Activated CD4-positive, alpha-beta memory T cell treated with anti-CD3 and anti-CD28 coated beads, Interleukin-2, amount 10 ng/mL, durations not matched to agents 7 days and 5 days (primary cell): ENCODE results near the gene UFM1. TPM values are rescaled to one million over a fixed set of nuclear protein-coding genes. Genes with fewer than 3 reads are reported as not detected.
"Not testable (repeated sequence)": the region's sequence is repeated elsewhere in the genome, so short reads cannot be mapped to it uniquely, and the experiment has no call there.

Experiments
- CTCF ChIA-PET: fragments of 350-600 bp; sonication (Branson Sonifier 250); formaldehyde crosslinking; loops from one replicate; lab custom pipeline; 2021; ENCODE audit warnings: antibody characterized with exemption, inconsistent platforms; lab: Charles Lee
- POLR2A ChIA-PET: fragments of 350-600 bp; sonication (Branson Sonifier 250); formaldehyde crosslinking; loops from one replicate; lab custom pipeline; 2021; ENCODE audit warnings: antibody characterized with exemption; lab: Charles Lee
- DNase-seq: peaks from one replicate; pipeline ENCODE4 v3.0.0-alpha.2; 2020
- H3K27ac Mint-ChIP-seq: one replicate; pipeline ENCODE4 v1.8.0; 2021; ENCODE audit warnings: mild to moderate bottlenecking, mixed read lengths
- H3K27me3 Mint-ChIP-seq: one replicate; pipeline ENCODE4 v1.8.0; 2021; ENCODE audit warnings: mixed read lengths
- H3K36me3 Mint-ChIP-seq: one replicate; pipeline ENCODE4 v1.8.0; 2021; ENCODE audit warnings: low read depth, mixed read lengths
- H3K4me1 Mint-ChIP-seq: one replicate; pipeline ENCODE4 v1.8.0; 2021; ENCODE audit warnings: mixed read lengths
- H3K4me3 Mint-ChIP-seq: one replicate; pipeline ENCODE4 v1.8.0; 2021; ENCODE audit warnings: mild to moderate bottlenecking, mixed read lengths
- H3K9me3 Mint-ChIP-seq: one replicate; pipeline ENCODE4 v1.8.0; 2021; ENCODE audit warnings: mixed read lengths
- total RNA-seq, 2 experiments: library from RNA; stranded (reverse); gene quantifications; one replicate each; pipeline ENCODE4 v1.2.3, GENCODE V29; 2021

Gene UFM1
- total RNA-seq, result 10 to 100 TPM; 39.1 to 41.2 TPM

DNA sequence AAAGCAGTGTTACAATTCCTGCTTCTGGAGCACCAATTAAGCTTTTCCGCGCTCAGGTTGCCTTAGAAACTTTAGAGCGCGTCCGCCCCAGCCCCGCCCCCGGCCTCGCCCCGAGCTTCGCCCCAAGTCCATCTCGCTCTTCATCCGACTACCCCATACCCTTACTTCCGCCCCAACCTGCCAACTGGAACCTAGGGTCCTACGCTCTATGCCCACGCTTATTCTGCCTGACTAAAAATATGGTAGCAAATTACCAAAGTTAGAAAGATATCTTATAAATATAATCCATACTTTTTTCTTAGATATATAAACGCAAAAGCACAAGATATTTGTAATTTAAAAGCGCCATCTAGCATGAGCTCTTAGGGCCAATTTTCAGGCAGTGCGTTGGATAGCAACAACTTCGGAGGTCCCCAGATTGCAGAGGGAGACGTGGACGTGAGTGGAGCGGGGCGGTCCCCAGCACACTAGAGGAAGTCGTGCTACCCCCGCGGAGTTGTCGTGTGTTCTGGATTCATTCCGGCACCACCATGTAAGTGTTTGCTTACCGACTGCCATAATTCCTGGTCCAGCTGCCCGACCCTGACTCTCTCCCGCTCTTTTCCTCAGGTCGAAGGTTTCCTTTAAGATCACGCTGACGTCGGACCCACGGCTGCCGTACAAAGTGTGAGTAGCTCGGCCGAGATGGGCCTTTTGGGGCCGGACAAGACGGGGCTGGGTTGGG, at the start of gene UFM1:
UFM1 (plus strand) TSS at position 462 of the 724 bp plus-strand sequence; CDS start at position 531, 69 bp downstream.
- CTCF ChIA-PET, result no interaction called here
- Mint-ChIP-seq H3K9me3 (no peaks in the 10 kb centered on the region), H3K27me3 (peaks cover 2% of the 10 kb centered on the region), H3K36me3 (peaks cover 34% of the 10 kb centered on the region), H3K4me1 (peaks cover 34% of the 10 kb centered on the region), H3K4me3 (peak within 1 kb of the TSS; percentile 97), H3K27ac (peak within 1 kb of the TSS; percentile 96)
- peak; percentile 88 for DNase-seq
- POLR2A ChIA-PET, result interaction anchor here (0.8 to 3.3 kb wide), 10 partner anchors 9 to 1531 kb away, joined by 3 to 13 read pairs (median 4); partner anchors contain the start of genes ALG5, NHLRC3, PROSER1 and RFXAP

DNA sequence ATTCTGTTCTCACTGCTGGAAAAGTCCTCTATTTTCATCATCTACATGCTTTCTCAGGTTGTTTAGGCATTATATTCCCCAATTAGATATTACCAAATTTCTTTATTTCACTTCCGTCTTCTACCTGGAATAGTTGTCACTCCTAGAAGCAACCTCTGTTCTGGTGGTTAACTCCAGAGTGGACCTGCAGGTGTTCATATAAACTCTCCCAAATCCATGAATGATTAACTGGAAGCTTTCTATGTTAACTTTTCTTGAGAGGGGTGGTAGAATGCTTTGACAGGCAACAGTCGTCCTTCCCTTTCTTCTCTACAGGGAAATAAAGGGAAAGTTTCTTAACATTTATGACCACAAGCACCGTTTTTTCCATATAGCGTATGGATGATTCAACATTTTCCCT, 48.4 kb upstream of the UFM1 start:
- Mint-ChIP-seq H3K4me1 (no peaks in the 10 kb centered on the region), H3K9me3 (peaks cover 5% of the 10 kb centered on the region), H3K27me3 (no peaks in the 10 kb centered on the region), H3K36me3 (no peaks in the 10 kb centered on the region), H3K27ac (no peak overlapping the region), H3K4me3 (no peak overlapping the region)
- ChIA-PET POLR2A (no interaction called here), CTCF (no interaction called here)
- no peak for DNase-seq

DNA sequence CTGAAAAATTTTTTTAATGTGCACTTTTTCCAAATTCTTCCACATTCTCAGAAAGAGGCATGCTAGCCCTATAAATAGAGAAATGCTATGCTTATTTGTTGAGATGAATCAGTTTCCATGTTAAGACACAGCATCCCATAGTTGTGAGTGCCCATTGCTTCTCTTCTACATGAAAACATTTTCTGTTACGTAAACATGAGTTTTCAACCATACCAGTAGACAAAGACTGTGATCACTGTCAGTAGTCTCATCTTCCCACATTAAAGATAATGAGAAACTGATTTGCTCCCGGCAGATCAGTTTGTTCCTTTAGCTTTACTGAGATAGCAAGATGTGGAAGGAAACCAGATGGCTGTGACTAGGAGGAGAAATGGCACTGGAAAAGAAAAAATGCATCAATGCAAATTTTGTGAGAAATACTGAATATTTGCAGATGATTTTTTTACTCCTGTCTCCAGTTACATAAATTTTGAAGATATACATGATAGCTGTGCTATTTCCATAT, 45.8 kb upstream of the UFM1 start:
- no peak overlapping the region for H3K4me3 Mint-ChIP-seq
- ChIA-PET CTCF (no interaction called here), POLR2A (no interaction called here)
- no peak overlapping the region for H3K27ac Mint-ChIP-seq
- peaks cover 5% of the 10 kb centered on the region for H3K9me3 Mint-ChIP-seq
- H3K4me1 Mint-ChIP-seq, result no peaks in the 10 kb centered on the region
- H3K36me3 Mint-ChIP-seq, result no peaks in the 10 kb centered on the region
- no peaks in the 10 kb centered on the region for H3K27me3 Mint-ChIP-seq
- no peak for DNase-seq

GRCh38 chr13:38308736-38309135, 40.9 kb upstream of the UFM1 start:
- no peaks in the 10 kb centered on the region for H3K27me3 Mint-ChIP-seq
- no peak overlapping the region for H3K27ac Mint-ChIP-seq

DNA sequence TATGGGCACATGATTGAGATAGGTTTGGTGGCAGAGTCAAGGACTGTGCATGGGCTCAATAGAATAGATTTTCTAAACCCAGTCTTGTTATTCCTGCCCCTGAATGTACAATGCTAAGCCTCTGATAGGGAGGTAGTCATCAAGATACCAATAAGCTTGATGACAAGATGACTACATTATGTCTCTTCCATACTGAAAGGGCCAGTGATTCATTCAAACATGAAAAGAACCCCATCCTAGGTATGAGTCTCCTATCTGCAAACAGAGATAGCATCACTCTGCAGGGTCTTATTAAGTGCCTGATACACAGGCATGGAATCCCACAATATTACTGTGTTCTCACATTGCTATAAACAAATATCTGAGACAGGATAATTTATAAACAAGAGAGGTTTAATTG, 40.3 kb upstream of the UFM1 start:
- H3K9me3 Mint-ChIP-seq, result peaks cover 5% of the 10 kb centered on the region
- H3K4me3 Mint-ChIP-seq, result no peak overlapping the region
- no peak for DNase-seq
- CTCF ChIA-PET, result no interaction called here
- H3K4me1 Mint-ChIP-seq, result no peaks in the 10 kb centered on the region
- POLR2A ChIA-PET, result no interaction called here
- no peaks in the 10 kb centered on the region for H3K27me3 Mint-ChIP-seq
- no peak overlapping the region for H3K27ac Mint-ChIP-seq
- no peaks in the 10 kb centered on the region for H3K36me3 Mint-ChIP-seq

More at GRCh38 chr13:38308736-38309135, 40.9 kb upstream of the UFM1 start:
- Mint-ChIP-seq H3K4me1 (no peaks in the 10 kb centered on the region), H3K9me3 (peaks cover 5% of the 10 kb centered on the region), H3K36me3 (no peaks in the 10 kb centered on the region), H3K4me3 (no peak overlapping the region)
- ChIA-PET POLR2A (no interaction called here), CTCF (no interaction called here)
- no peak for DNase-seq

GRCh38 chr13:38311175-38311574, 38.5 kb upstream of the UFM1 start:
- H3K27ac Mint-ChIP-seq, H3K36me3 Mint-ChIP-seq, DNase-seq, H3K27me3 Mint-ChIP-seq, POLR2A ChIA-PET, H3K9me3 Mint-ChIP-seq, H3K4me3 Mint-ChIP-seq, CTCF ChIA-PET, H3K4me1 Mint-ChIP-seq: not testable (repeated sequence)

- Mint-ChIP-seq H3K27ac (no peak overlapping the region), H3K4me3 (no peak overlapping the region), H3K27me3 (no peaks in the 10 kb centered on the region), H3K4me1 (no peaks in the 10 kb centered on the region), H3K36me3 (no peaks in the 10 kb centered on the region), H3K9me3 (no peaks in the 10 kb centered on the region)
- ChIA-PET CTCF (no interaction called here), POLR2A (no interaction called here)
- no peak for DNase-seq
Observed at GRCh38 chr13:38316129-38316528, 33.5 kb upstream of the UFM1 start.

DNA sequence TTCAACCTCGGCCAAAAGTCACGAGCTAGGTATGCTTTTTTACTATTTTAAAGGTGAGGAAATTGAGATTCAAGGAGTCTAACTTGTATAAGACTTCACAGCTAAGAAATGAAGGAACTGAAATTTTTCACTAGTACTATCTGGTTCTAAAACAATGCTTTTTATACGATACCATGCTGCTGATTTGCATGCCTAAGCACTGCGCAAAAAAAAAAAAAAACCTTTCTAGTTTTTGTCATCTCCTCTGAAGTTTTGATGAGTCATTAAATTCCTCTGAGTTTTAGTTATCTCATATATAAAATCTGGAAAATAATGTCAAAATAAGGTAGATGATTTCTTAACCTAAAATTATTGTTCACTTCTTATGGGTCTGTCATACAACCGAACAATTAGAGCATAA, 28.0 kb upstream of the UFM1 start:
- no peak for DNase-seq
- Mint-ChIP-seq H3K9me3 (no peaks in the 10 kb centered on the region), H3K27ac (no peak overlapping the region), H3K4me3 (no peak overlapping the region), H3K36me3 (no peaks in the 10 kb centered on the region), H3K4me1 (no peaks in the 10 kb centered on the region), H3K27me3 (no peaks in the 10 kb centered on the region)
- ChIA-PET CTCF (no interaction called here), POLR2A (no interaction called here)

DNA sequence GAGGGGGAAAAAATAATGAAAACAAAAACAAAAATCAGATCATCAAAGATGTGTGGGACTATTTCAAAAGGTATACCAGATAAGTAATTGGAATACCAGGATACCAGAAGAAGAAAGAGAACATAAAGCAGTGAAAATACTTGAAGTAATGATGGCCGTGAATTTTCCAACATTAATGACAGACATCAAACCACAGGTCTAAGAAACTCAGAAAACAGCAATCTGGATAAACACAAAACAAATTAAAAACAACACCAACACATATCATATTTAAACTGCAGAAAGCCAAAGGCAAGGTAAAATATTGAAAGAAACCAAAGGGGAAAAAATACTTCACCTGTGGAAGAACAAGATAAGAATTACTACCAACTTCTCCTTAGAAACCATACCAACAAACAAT, 24.2 kb upstream of the UFM1 start:
- ChIA-PET POLR2A (no interaction called here), CTCF (no interaction called here)
- H3K4me1 Mint-ChIP-seq, result no peaks in the 10 kb centered on the region
- no peaks in the 10 kb centered on the region for H3K36me3 Mint-ChIP-seq
- DNase-seq, result no peak
- H3K27ac Mint-ChIP-seq, result no peak overlapping the region
- no peak overlapping the region for H3K4me3 Mint-ChIP-seq
- H3K9me3 Mint-ChIP-seq, result no peaks in the 10 kb centered on the region
- H3K27me3 Mint-ChIP-seq, result no peaks in the 10 kb centered on the region

DNA sequence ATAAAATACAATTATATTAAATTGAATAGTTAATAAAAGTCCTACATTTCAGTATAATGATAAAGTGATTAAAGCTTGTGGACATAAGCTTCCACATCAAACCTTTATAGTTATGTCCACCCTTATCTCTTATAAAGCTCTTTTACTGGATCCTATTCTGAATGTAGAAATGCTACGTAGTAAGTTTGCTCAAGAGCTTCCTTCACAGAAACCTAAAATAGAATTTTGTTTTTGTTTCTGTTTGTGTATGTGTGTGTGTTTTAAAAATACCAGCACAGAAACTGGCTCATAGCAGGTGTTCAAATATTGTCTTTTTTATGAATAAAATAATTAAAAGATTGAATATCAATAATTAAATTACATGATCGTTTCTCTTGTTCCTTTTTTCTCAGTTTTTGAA, 21.0 kb upstream of the UFM1 start:
- ChIA-PET CTCF (interaction anchor here (1.6 kb wide), 1 partner anchor 12 kb away, joined by 3 read pairs; no protein-coding TSS in a partner anchor), POLR2A (no interaction called here)
- no peaks in the 10 kb centered on the region for H3K4me1 Mint-ChIP-seq
- H3K4me3 Mint-ChIP-seq, result no peak overlapping the region
- no peaks in the 10 kb centered on the region for H3K9me3 Mint-ChIP-seq
- H3K27ac Mint-ChIP-seq, result no peak overlapping the region
- H3K36me3 Mint-ChIP-seq, result no peaks in the 10 kb centered on the region
- no peaks in the 10 kb centered on the region for H3K27me3 Mint-ChIP-seq
- no peak for DNase-seq

DNA sequence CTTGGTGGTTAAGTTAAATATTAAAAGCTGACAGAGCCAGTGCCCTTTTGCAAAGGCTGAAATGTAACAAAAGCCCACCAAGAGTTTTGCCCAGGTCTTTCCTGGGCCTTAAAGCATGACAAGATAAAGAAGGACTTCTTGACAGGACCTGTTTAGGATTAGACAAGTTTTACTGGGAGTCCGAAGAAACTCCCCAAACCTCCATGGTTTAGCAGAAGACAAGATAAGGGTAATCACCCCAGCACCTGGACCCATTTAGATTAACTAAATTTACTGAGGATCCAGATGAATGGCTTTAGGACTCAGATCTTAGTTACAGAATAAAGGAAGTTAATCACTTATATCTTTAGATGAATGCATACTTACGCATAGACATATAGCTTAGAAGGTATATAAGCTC, 14.8 kb upstream of the UFM1 start:
- Mint-ChIP-seq H3K27ac (no peak overlapping the region), H3K4me1 (no peaks in the 10 kb centered on the region), H3K36me3 (no peaks in the 10 kb centered on the region), H3K9me3 (no peaks in the 10 kb centered on the region), H3K27me3 (no peaks in the 10 kb centered on the region), H3K4me3 (no peak overlapping the region)
- DNase-seq, result no peak
- ChIA-PET POLR2A (no interaction called here), CTCF (no interaction called here)

- no peak overlapping the region for H3K27ac Mint-ChIP-seq
- no peak for DNase-seq
- H3K9me3 Mint-ChIP-seq, result no peaks in the 10 kb centered on the region
- ChIA-PET POLR2A (no interaction called here), CTCF (no interaction called here)
- H3K27me3 Mint-ChIP-seq, result no peaks in the 10 kb centered on the region
- H3K4me3 Mint-ChIP-seq, result no peak overlapping the region
- no peaks in the 10 kb centered on the region for H3K4me1 Mint-ChIP-seq
- H3K36me3 Mint-ChIP-seq, result no peaks in the 10 kb centered on the region
Observed at GRCh38 chr13:38338089-38338488, 11.6 kb upstream of the UFM1 start.

GRCh38 chr13:38340624-38341023, 9.0 kb upstream of the UFM1 start:
- CTCF ChIA-PET, result interaction anchor here (0.9 kb wide), 1 partner anchor 12 kb away, joined by 3 read pairs; no protein-coding TSS in a partner anchor
- Mint-ChIP-seq H3K4me1 (no peaks in the 10 kb centered on the region), H3K36me3 (no peaks in the 10 kb centered on the region), H3K27ac (no peak overlapping the region), H3K9me3 (no peaks in the 10 kb centered on the region), H3K4me3 (no peak overlapping the region), H3K27me3 (peaks cover 1% of the 10 kb centered on the region)
- POLR2A ChIA-PET, result interaction anchor here (2.0 kb wide), 1 partner anchor 9 kb away, joined by 10 read pairs; the partner anchor contains the start of gene UFM1
- no peak for DNase-seq
